ENCODE data around the gene ANKLE1. TPM values are rescaled to one million over a fixed set of nuclear protein-coding genes. Genes with fewer than 3 reads are reported as not detected.

The ANKLE1 gene
- total RNA-seq, 1 experiment from 2014 or later: 16.5 TPM

DNA sequence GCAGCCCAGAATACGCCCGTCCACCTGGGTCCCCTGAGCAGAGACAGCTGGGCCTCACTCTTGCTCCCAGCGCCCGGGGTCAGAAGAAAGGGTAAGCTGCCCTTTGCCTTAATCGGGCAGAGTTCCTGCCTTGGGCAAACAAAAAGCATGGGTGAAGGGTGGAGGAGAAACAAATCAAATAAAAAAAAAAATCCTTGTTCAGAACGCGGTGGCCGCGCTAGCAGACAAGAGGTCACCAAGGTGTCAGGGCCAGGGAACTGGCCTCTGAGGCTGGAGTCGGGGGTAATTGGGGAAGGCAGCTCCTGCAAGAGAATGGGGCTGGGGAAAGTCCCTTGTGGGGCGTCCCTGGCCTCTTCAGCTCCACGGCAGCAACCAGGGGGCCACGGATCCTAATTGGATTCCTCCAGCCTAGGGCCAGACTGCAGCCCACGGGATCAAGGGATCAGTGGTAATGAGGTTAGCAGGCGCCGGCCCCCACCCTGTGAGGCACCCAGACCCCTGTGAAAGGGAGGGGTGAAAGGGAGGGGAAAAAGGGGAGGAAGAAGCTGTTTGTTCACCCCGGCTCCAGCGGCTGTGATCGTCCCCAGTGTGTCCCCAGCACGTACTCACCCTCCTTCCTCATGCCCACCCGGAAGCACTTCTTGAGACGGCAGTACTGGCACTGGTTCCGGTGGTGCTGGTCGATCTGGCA, 41.5 kb upstream of the ANKLE1 start:
- H3K9me3 Mint-ChIP-seq: no peaks in the 10 kb centered on the region; a peak in 1 of 5 replicates
- no peaks in the 10 kb centered on the region for H3K27me3 ChIP-seq (ENCODE audit: insufficient read depth, low read length)
- H3K9me3 ChIP-seq (ENCODE audit: control insufficient read depth, low read depth, low read length): no peaks in the 10 kb centered on the region
- peaks cover 26% of the 10 kb centered on the region; the same call in 1 of the 2 replicates for H3K79me2 ChIP-seq (ENCODE audit: insufficient read depth, low read length)
- H3K36me3 Mint-ChIP-seq (ENCODE audit: insufficient read depth in 1 of 3, low read depth in 3 of 3): peaks cover 4 to 42% (median 32%) of the 10 kb centered on the region in 3 experiments; a peak in 6 of 7 replicates
- H2AK5ac ChIP-seq (ENCODE audit: insufficient read length, low read length): no peak overlapping the region
- H3K4ac ChIP-seq (ENCODE audit: low read depth, low read length): no peak overlapping the region
- H3T11ph ChIP-seq (ENCODE audit: low read length): no peak overlapping the region
- no peak overlapping the region for H3K56ac ChIP-seq (ENCODE audit: insufficient read length, low read depth, low read length)
- no peak overlapping the region for H2BK120ac ChIP-seq (ENCODE audit: low read depth, low read length, poor library complexity, severe bottlenecking)
- H4K5ac ChIP-seq (ENCODE audit: insufficient read length, low read depth, low read length): no peak overlapping the region
- H2BK12ac ChIP-seq (ENCODE audit: insufficient read length, low read depth, low read length): no peak overlapping the region
- H3K79me1 ChIP-seq (ENCODE audit: insufficient read depth, low read depth, low read length, poor library complexity, severe bottlenecking): peaks cover 3% of the 10 kb centered on the region
- H2AFZ ChIP-seq (ENCODE audit: low read length): no peak overlapping the region
- no peak overlapping the region for H2BK15ac ChIP-seq (ENCODE audit: low read depth, low read length)
- no peak overlapping the region for H3K9ac ChIP-seq (ENCODE audit: extremely low read depth, insufficient read length, low read length)
- no CpG with 5 or more reads among the region's 24 CpGs for WGBS (ENCODE audit: extremely low coverage, insufficient read length, low lambda C conversion rate)
- TF ChIP-seq, protein P1, sequence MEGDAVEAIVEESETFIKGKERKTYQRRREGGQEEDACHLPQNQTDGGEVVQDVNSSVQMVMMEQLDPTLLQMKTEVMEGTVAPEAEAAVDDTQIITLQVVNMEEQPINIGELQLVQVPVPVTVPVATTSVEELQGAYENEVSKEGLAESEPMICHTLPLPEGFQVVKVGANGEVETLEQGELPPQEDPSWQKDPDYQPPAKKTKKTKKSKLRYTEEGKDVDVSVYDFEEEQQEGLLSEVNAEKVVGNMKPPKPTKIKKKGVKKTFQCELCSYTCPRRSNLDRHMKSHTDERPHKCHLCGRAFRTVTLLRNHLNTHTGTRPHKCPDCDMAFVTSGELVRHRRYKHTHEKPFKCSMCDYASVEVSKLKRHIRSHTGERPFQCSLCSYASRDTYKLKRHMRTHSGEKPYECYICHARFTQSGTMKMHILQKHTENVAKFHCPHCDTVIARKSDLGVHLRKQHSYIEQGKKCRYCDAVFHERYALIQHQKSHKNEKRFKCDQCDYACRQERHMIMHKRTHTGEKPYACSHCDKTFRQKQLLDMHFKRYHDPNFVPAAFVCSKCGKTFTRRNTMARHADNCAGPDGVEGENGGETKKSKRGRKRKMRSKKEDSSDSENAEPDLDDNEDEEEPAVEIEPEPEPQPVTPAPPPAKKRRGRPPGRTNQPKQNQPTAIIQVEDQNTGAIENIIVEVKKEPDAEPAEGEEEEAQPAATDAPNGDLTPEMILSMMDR (conservative IDR thresholded peaks at IDR 0.05): no peak
- peak overlapping the region in 1 of 3 experiments; percentile 14; a peak in 2 of 7 replicates for H3K27ac Mint-ChIP-seq
- H3K23me2 ChIP-seq (ENCODE audit: insufficient read length, low read depth, low read length, poor library complexity, severe bottlenecking): peaks cover 11% of the 10 kb centered on the region
- no peak overlapping the region for H4K91ac ChIP-seq (ENCODE audit: insufficient read length, low read depth, low read length)
- no peak overlapping the region for H3K14ac ChIP-seq (ENCODE audit: insufficient read depth, low read length)
- H3K4me2 ChIP-seq (ENCODE audit: insufficient read depth, insufficient read length, low read length): no peak overlapping the region
- H3K27ac ChIP-seq (ENCODE audit: insufficient read length, low read depth, low read length): no peak overlapping the region
- H4K20me1 ChIP-seq (ENCODE audit: control insufficient read depth, insufficient read depth, insufficient read length): no peaks in the 10 kb centered on the region
- peaks cover 2% of the 10 kb centered on the region; the same call in 1 of the 2 replicates for H3K27me3 Mint-ChIP-seq (ENCODE audit: low read depth)
- no peak overlapping the region for H3K18ac ChIP-seq (ENCODE audit: insufficient read length, low read depth, low read length)
- no peaks in the 10 kb centered on the region; the same call in 1 of the 2 replicates for H3K4me1 ChIP-seq (ENCODE audit: insufficient read depth, low read length)
- H4K8ac ChIP-seq (replicated peaks; ENCODE audit: insufficient read length, low read depth, low read length): no peak overlapping the region
- H2BK5ac ChIP-seq (ENCODE audit: insufficient read length, low read length): no peak overlapping the region
- H2BK20ac ChIP-seq (ENCODE audit: low read depth, low read length, poor library complexity, severe bottlenecking): no peak overlapping the region
- no peak overlapping the region for H3K23ac ChIP-seq (ENCODE audit: insufficient read length, low read depth, low read length)
- DNase-seq: no peak
- no peak overlapping the region for H3K4me3 Mint-ChIP-seq
- H3K4me1 Mint-ChIP-seq: peaks cover 26 to 30% of the 10 kb centered on the region in 2 experiments

Data from H9 (cell line).